HepG2 (cell line): Measurements from ENCODE around the gene ITPRIPL1. TPM values are rescaled to one million over a fixed set of nuclear protein-coding genes. Genes with fewer than 3 reads are reported as not detected.

Experiments
- ATAC-seq: fragments of 200-7000 bp; cut with Tn5 transposase; 3 replicates; pipeline ENCODE4 v1.9.1; 2020; ENCODE audit warnings: mild to moderate bottlenecking, moderate library complexity
- BruUV-seq: library from RNA; stranded (reverse); fragments of 400-500 nt; replicated peaks from 2 replicates; lab custom pipeline; 2021; lab: Mats Ljungman, UMichigan
- CTCF ChIA-PET: fragments of 300-600 bp; formaldehyde crosslinking; extraction: SDS; loops from one replicate; lab custom pipeline; 2021; ENCODE audit warnings: low total read pairs, inconsistent platforms, low intra/inter-chr PET ratio; lab: Yijun Ruan, JAX
- POLR2A ChIA-PET: fragments of 350-600 bp; sonication (Branson Sonifier 250); formaldehyde crosslinking; loops from one replicate; lab custom pipeline; 2020; ENCODE audit warnings: antibody characterized with exemption, inconsistent platforms; lab: Yijun Ruan, JAX
- DNase-seq: peaks from one replicate; pipeline ENCODE4 v3.0.0-alpha.2; 2015; ENCODE audit warnings: low spot score
- FAIRE-seq: peaks from 3 replicates; lab custom pipeline; 2011; peaks lifted over from hg19 to GRCh38; lab: Jason Lieb, UNC
- H2AFZ ChIP-seq: one replicate; pipeline ENCODE4 v1.6.1; 2011; ENCODE audit warnings: low read length, inconsistent platforms
- H3K27ac ChIP-seq: fragments of 300-600 bp; 3 replicates; pipeline ENCODE4 v1.8.0; 2011; ENCODE audit warnings: mixed run types, mild to moderate bottlenecking, mixed read lengths, low read length, inconsistent platforms; ENCODE audit not compliant: insufficient read depth; ENCODE audit errors: extremely low read length
- H3K27me3 ChIP-seq, 2 experiments: fragments of 200-600 bp in 1 of 2; 2 replicates in 1 of 2; 3 replicates in 1 of 2; pipeline versions ENCODE4 v1.6.0 to v1.8.0; 2011; ENCODE audit warnings: low read length in 2 of 2, mild to moderate bottlenecking in 2 of 2, moderate library complexity in 2 of 2, inconsistent platforms in 1 of 2; ENCODE audit not compliant: insufficient read depth in 2 of 2, control insufficient read depth in 1 of 2
- H3K36me3 ChIP-seq, 2 experiments: fragments of 200-600 bp in 1 of 2; replicated peaks in 1 of 2; 2 replicates in 1 of 2; 3 replicates in 1 of 2; pipeline versions ENCODE4 v1.5.1 to v1.8.0; 2011; ENCODE audit warnings: low read length in 2 of 2, inconsistent platforms in 1 of 2; ENCODE audit not compliant: insufficient read depth in 2 of 2, control insufficient read depth in 1 of 2
- H3K4me1 ChIP-seq: 2 replicates; pipeline ENCODE4 v1.5.1; 2012; ENCODE audit warnings: low read length, inconsistent platforms; ENCODE audit not compliant: insufficient read depth
- H3K4me2 ChIP-seq: 2 replicates; pipeline ENCODE4 v1.6.0; 2011; ENCODE audit warnings: low read depth, low read length, inconsistent platforms
- H3K4me3 ChIP-seq, 3 experiments: fragments of 200-600 bp in 1 of 3; sonication (generic), shearing (Covaris generic) in 1 of 3; replicated peaks in 1 of 3; 2 replicates each; pipeline ENCODE4 v1.5.1; 2011 to 2016; ENCODE audit warnings: low read length in 3 of 3, inconsistent platforms in 2 of 3, low read depth in 2 of 3, mild to moderate bottlenecking in 2 of 3, control low read depth in 1 of 3, mixed read lengths in 1 of 3; ENCODE audit not compliant: insufficient read depth in 1 of 3
- H3K79me2 ChIP-seq: one replicate; pipeline ENCODE4 v1.6.1; 2011; ENCODE audit warnings: low read length, inconsistent platforms; ENCODE audit not compliant: insufficient read depth
- H3K9ac ChIP-seq: 2 replicates; pipeline ENCODE4 v1.6.0; 2011; ENCODE audit warnings: mild to moderate bottlenecking, low read depth, low read length, inconsistent platforms; ENCODE audit not compliant: insufficient read depth
- H3K9me3 ChIP-seq: 2 replicates; pipeline ENCODE4 v1.5.1; 2012; ENCODE audit warnings: mild to moderate bottlenecking, low read length
- H4K20me1 ChIP-seq: 2 replicates; pipeline ENCODE4 v1.6.0; 2011; ENCODE audit warnings: inconsistent platforms, mild to moderate bottlenecking, low read length, moderate library complexity; ENCODE audit not compliant: insufficient read depth
- ARID2 ChIP-seq: sonication (generic); formaldehyde crosslinking; IDR thresholded peaks from 2 replicates; pipeline ENCODE4 v1.8.1; 2022; ENCODE audit warnings: mild to moderate bottlenecking, missing genetic modification reagents, borderline replicate concordance
- CCAR2 ChIP-seq: fragments of 200-400 bp; formaldehyde crosslinking; optimal IDR thresholded peaks from 2 replicates; pipeline ENCODE3; 2018; ENCODE audit warnings: low read depth, mild to moderate bottlenecking, low read length, moderate library complexity
- GZF1 ChIP-seq: sonication (generic); formaldehyde crosslinking; IDR thresholded peaks from 2 replicates; pipeline ENCODE4 v1.5.1; 2020; ENCODE audit warnings: mild to moderate bottlenecking, missing genetic modification reagents
- HINFP ChIP-seq: sonication (generic); formaldehyde crosslinking; IDR thresholded peaks from 2 replicates; pipeline ENCODE4 v1.4.0; 2020; ENCODE audit warnings: low read depth, mild to moderate bottlenecking, missing genetic modification reagents
- HMG20B ChIP-seq: conservative IDR thresholded peaks from 2 replicates; pipeline ENCODE4 v1.6.1; 2016; ENCODE audit warnings: missing genetic modification reagents, missing compliant biosample characterization
- HOXA7 ChIP-seq: sonication (generic); formaldehyde crosslinking; IDR thresholded peaks from 2 replicates; pipeline ENCODE4 v1.8.1; 2022; ENCODE audit warnings: mild to moderate bottlenecking, missing genetic modification reagents, moderate library complexity
- SNAI1 ChIP-seq: sonication (generic); formaldehyde crosslinking; IDR thresholded peaks from 2 replicates; pipeline ENCODE4 v1.5.0; 2020; ENCODE audit warnings: mild to moderate bottlenecking, missing genetic modification reagents, borderline replicate concordance
- ZMAT3 ChIP-seq: sonication (generic); formaldehyde crosslinking; conservative IDR thresholded peaks from 2 replicates; pipeline ENCODE4 v1.7.0; 2021; ENCODE audit warnings: missing genetic modification reagents
- ZNF20 ChIP-seq: sonication (generic); formaldehyde crosslinking; IDR thresholded peaks from 2 replicates; pipeline ENCODE4 v1.4.0; 2020; ENCODE audit warnings: mild to moderate bottlenecking, moderate library complexity, missing genetic modification reagents
- ZNF281 ChIP-seq: sonication (generic); formaldehyde crosslinking; IDR thresholded peaks from 2 replicates; pipeline ENCODE4 v1.4.0; 2020; ENCODE audit warnings: missing genetic modification reagents, borderline replicate concordance
- ZNF331 ChIP-seq: sonication (generic); formaldehyde crosslinking; IDR thresholded peaks from 2 replicates; pipeline ENCODE4 v1.4.0; 2020; ENCODE audit warnings: missing genetic modification reagents
- ZNF441 ChIP-seq: sonication (generic); formaldehyde crosslinking; IDR thresholded peaks from 2 replicates; pipeline ENCODE4 v1.7.0; 2021; ENCODE audit warnings: missing genetic modification reagents, borderline replicate concordance
- ZNF670 ChIP-seq: sonication (generic); formaldehyde crosslinking; IDR thresholded peaks from 2 replicates; pipeline ENCODE4 v1.8.0; 2022; ENCODE audit warnings: mild to moderate bottlenecking, missing genetic modification reagents, borderline replicate concordance
- ZSCAN29 ChIP-seq: sonication (generic); formaldehyde crosslinking; conservative IDR thresholded peaks from 2 replicates; pipeline ENCODE4 v1.4.0; 2020; ENCODE audit warnings: mild to moderate bottlenecking, missing genetic modification reagents
- WGBS: methylation state at CpG from one replicate; pipeline ENCODE4 v1.1.6; 2017; ENCODE audit warnings: low lambda C conversion rate; 5-methylcytosine and 5-hydroxymethylcytosine counted together
- in situ Hi-C: cut with HindIII; loops from 2 replicates; pipeline ENCODE4 v1.10.0; 2017; ENCODE audit warnings: low pct_unique_long_range_greater_than_20kb; ENCODE audit not compliant: extremely low pct_ligation_motif_present
- intact Hi-C: fragments of 100-400 bp; cut with micrococcal nuclease; formaldehyde crosslinking; loops from one replicate; pipeline ENCODE4 v1.10.0; 2022; ENCODE audit not compliant: unreplicated experiment
- polyA plus RNA-seq, 8 experiments: library from polyadenylated mRNA; depleted of rRNA in 3 of 8; stranded (reverse) in 7 of 8; unstranded in 1 of 8; fragments of >200 nt; fragmentation: Illumina TruSeq in 4 of 8; extraction: Trizol in 4 of 8; gene quantifications; 2 replicates each; pipeline versions ENCODE4 v1.2.1 to v1.2.3, GENCODE V29; 2011 to 2016; ENCODE audit warnings: low read depth in 4 of 8, missing spikeins in 1 of 8, mixed read lengths in 1 of 8; ENCODE audit not compliant: insufficient read depth in 1 of 8
- total RNA-seq, 5 experiments: library from RNA; depleted of rRNA; stranded (reverse); fragments of >200 nt; fragmentation: Illumina TruSeq; extraction: Trizol; gene quantifications; 2 replicates each; pipeline ENCODE4 v1.2.3, GENCODE V29; 2016; ENCODE audit warnings: low read depth in 1 of 5

ITPRIPL1 gene
- total and polyA plus RNA-seq, 2 of the 13 experiments (the other 11 are each of a cell fraction or from before 2014, with no cell fraction given), result 4.3 to 11.7 TPM

DNA sequence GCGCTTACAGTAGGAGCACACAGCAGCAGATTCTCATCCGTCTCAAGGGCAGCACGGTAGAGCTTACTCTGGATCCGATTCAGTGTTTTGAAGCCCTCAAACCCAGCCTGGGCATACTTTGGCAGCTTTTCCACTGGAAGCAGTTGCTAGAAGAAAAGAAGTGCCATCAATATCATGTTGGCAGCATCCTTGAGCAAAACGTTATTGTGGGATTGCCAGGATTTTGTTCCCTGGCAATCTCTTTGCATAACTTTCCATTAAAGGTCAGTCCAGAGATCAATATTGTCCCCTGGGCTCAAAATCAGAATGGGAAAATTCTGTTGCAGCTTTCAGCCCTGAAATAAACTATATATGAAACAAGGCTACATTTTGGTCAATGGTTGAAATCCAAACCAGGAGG lies 28.2 kb upstream of the ITPRIPL1 start:
- DNase-seq (no peak), ATAC-seq (no peak), FAIRE-seq (no peak)
- no peak overlapping the region for H3K4me3 ChIP-seq
- ChIA-PET POLR2A (interaction anchor here (1.5 kb wide), 1 partner anchor 88 kb away, joined by 3 read pairs; the partner anchor contains the start of gene STARD7), CTCF (no interaction called here)
- H3K27me3 ChIP-seq, result no peaks in the 10 kb centered on the region
- H3K27ac ChIP-seq, result no peak overlapping the region
- no peaks in the 10 kb centered on the region for H3K9me3 ChIP-seq
- H3K36me3 ChIP-seq, result peaks cover 61 to 96% of the 10 kb centered on the region in 2 experiments
- H3K4me2 ChIP-seq, result no peak overlapping the region
- no peaks in the 10 kb centered on the region for H4K20me1 ChIP-seq
- no TSS peak for BruUV-seq
- in situ Hi-C loops (no loop called here), intact Hi-C loops (no loop called here)
- no peak overlapping the region for H2AFZ ChIP-seq
- WGBS, result 95% methylated on average over 5 of the region's 5 CpGs
- no peak overlapping the region for H3K9ac ChIP-seq
- no peaks in the 10 kb centered on the region for H3K4me1 ChIP-seq
- peaks cover 7% of the 10 kb centered on the region for H3K79me2 ChIP-seq
- TF ChIP-seq ZNF331 (CRISPR knock-in tag), result no peak
- no peak for TF ChIP-seq ZMAT3
- no peak for TF ChIP-seq ZNF670 (CRISPR knock-in tag)
- TF ChIP-seq GZF1 (CRISPR knock-in tag), result no peak
- TF ChIP-seq HMG20B (CRISPR knock-in tag), result no peak
- TF ChIP-seq ZSCAN29 (CRISPR knock-in tag), result no peak
- no peak for TF ChIP-seq HINFP (CRISPR knock-in tag)

DNA sequence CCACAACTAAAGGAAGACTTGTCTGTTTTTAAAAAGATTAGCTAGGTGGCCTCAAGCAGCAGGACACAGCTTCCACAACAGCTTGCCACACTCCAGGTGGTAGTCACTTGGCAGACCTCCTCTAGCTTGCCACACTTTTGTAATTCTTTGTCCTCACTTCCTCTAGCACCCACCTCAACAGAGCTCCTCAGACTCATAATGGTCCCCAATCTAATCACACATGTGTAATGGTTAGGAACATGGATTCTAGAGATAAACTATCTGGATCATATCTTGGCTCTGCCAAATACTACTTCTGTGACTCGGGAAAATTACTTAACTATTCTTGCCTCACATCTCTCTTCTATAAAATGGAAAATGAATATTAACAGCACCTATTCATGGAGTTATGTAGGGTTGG lies 23.3 kb upstream of the ITPRIPL1 start:
- H2AFZ ChIP-seq, result no peak overlapping the region
- peaks cover 33% of the 10 kb centered on the region for H3K4me1 ChIP-seq
- intact Hi-C loops, result no loop called here
- peaks cover 45 to 65% of the 10 kb centered on the region in 2 experiments for H3K36me3 ChIP-seq
- WGBS, result 100% methylated on average over 1 of the region's 1 CpG
- ATAC-seq (no peak), DNase-seq (no peak), FAIRE-seq (no peak)
- H3K27ac ChIP-seq, result no peak overlapping the region
- BruUV-seq, result no TSS peak
- in situ Hi-C loops, result no loop called here
- ChIA-PET CTCF (no interaction called here), POLR2A (interaction anchor here (1.3 to 1.6 kb wide), 2 partner anchors 17 to 34 kb away, joined by 4 read pairs; partner anchors contain the start of gene NCAPH)
- no peaks in the 10 kb centered on the region for H3K9me3 ChIP-seq
- H3K79me2 ChIP-seq, result peaks cover 43% of the 10 kb centered on the region
- no peak overlapping the region for H3K4me2 ChIP-seq
- no peaks in the 10 kb centered on the region; a peak in 1 of 5 replicates for H3K27me3 ChIP-seq
- no peak overlapping the region for H3K9ac ChIP-seq
- no peak overlapping the region for H3K4me3 ChIP-seq
- H4K20me1 ChIP-seq, result no peaks in the 10 kb centered on the region
- TF ChIP-seq ARID2 (CRISPR knock-in tag) (no peak), ZNF441 (CRISPR knock-in tag) (no peak), HOXA7 (no peak), CCAR2 (no peak), ZNF281 (CRISPR knock-in tag) (no peak), ZNF20 (CRISPR knock-in tag) (no peak), SNAI1 (CRISPR knock-in tag) (no peak)
